K562 (cell line): ENCODE data around the gene ENO2. TPM values are rescaled to one million over a fixed set of nuclear protein-coding genes. Genes with fewer than 3 reads are reported as not detected.
A peak's percentile ranks its signal among the peaks of the same experiment; 100 is the strongest.

Source experiments
- HDAC3 ChIP-seq: fragments of 450-650 bp; IDR thresholded peaks from 2 replicates; pipeline ENCODE4 v1.6.1; 2018; ENCODE audit warnings: borderline replicate concordance, mild to moderate bottlenecking, moderate library complexity; ENCODE audit not compliant: partially characterized antibody
- HNRNPLL ChIP-seq: fragments of 200-400 bp; formaldehyde crosslinking; IDR thresholded peaks from 2 replicates; pipeline ENCODE4 v1.6.1; 2017; ENCODE audit warnings: low read length, low read depth, mild to moderate bottlenecking; ENCODE audit not compliant: poor library complexity, severe bottlenecking
- NONO ChIP-seq, 2 experiments: fragments of 200-400 bp in 1 of 2; fragments of 450-650 bp in 1 of 2; formaldehyde crosslinking in 1 of 2; IDR thresholded peaks; 2 replicates each; pipeline ENCODE4 v1.6.1; 2017; ENCODE audit warnings: low read depth in 2 of 2, mild to moderate bottlenecking in 2 of 2, moderate library complexity in 2 of 2, low read length in 1 of 2
- NR4A1 ChIP-seq, 2 experiments: fragments of 250-450 bp in 1 of 2; fragments of 450-650 bp in 1 of 2; sonication (Bioruptor Pico) in 1 of 2; IDR thresholded peaks; 2 replicates each; pipeline versions ENCODE4 v1.4.0 to v1.6.1; 2016 to 2020; ENCODE audit warnings: mild to moderate bottlenecking in 2 of 2, missing compliant biosample characterization in 1 of 2, missing genetic modification characterization in 1 of 2, moderate library complexity in 1 of 2
- RBM15 ChIP-seq: fragments of 200-400 bp; formaldehyde crosslinking; IDR thresholded peaks from 2 replicates; pipeline ENCODE4 v1.6.1; 2018; ENCODE audit warnings: mild to moderate bottlenecking, low read length, moderate library complexity; ENCODE audit not compliant: insufficient read depth
- SIX5 ChIP-seq, 2 experiments: IDR thresholded peaks; 2 replicates each; pipeline ENCODE4 v1.6.1; 2011; ENCODE audit warnings: low read length in 2 of 2, borderline replicate concordance in 1 of 2, low read depth in 1 of 2, mild to moderate bottlenecking in 1 of 2, moderate library complexity in 1 of 2; ENCODE audit not compliant: insufficient read depth in 1 of 2
- SP2 ChIP-seq: IDR thresholded peaks from 2 replicates; pipeline ENCODE4 v1.6.1; 2011; ENCODE audit warnings: mild to moderate bottlenecking, low read depth, low read length, moderate library complexity; ENCODE audit not compliant: poor library complexity, severe bottlenecking; ENCODE audit errors: extremely low read depth
- TSC22D4 ChIP-seq: fragments of 450-650 bp; IDR thresholded peaks from 2 replicates; pipeline ENCODE4 v1.6.1; 2016; ENCODE audit warnings: missing genetic modification characterization, missing biosample characterization, control low read depth
- ZBTB17 ChIP-seq: fragments of 450-650 bp; formaldehyde crosslinking; IDR thresholded peaks from 2 replicates; pipeline ENCODE4 v1.4.0; 2020; ENCODE audit warnings: mild to moderate bottlenecking
- ZBTB7A ChIP-seq: IDR thresholded peaks from 2 replicates; pipeline ENCODE4 v1.6.1; 2011; ENCODE audit warnings: low read depth, mild to moderate bottlenecking, low read length, moderate library complexity, borderline replicate concordance; ENCODE audit not compliant: control insufficient read depth
- ZC3H8 ChIP-seq: fragments of 450-650 bp; IDR thresholded peaks from 2 replicates; pipeline ENCODE4 v1.6.1; 2017
- ZNF184 ChIP-seq: sonication (generic); formaldehyde crosslinking; IDR thresholded peaks from 2 replicates; pipeline ENCODE4 v1.5.0; 2020; ENCODE audit warnings: missing genetic modification reagents
- ZSCAN29 ChIP-seq: fragments of 450-650 bp; IDR thresholded peaks from 2 replicates; pipeline ENCODE4 v1.6.1; 2017
- polyA plus RNA-seq, 8 experiments: library from polyadenylated mRNA; depleted of rRNA in 4 of 8; stranded (reverse) in 5 of 8; unstranded in 3 of 8; fragments of >200 nt; fragmentation: Nextera tagmentation in 2 of 8; fragmentation: Illumina TruSeq in 1 of 8; extraction: Ambion mirVana in 2 of 8; extraction: Trizol in 1 of 8; gene quantifications; 2 replicates each; pipeline versions ENCODE4 v1.2.1 to v1.2.3, GENCODE V29; 2011 to 2014; ENCODE audit warnings: inconsistent platforms in 1 of 8, missing spikeins in 1 of 8
- total RNA-seq, 7 experiments: library from RNA; depleted of rRNA in 6 of 7; stranded (reverse); fragments of >200 nt in 6 of 7; fragmentation: Illumina TruSeq in 2 of 7; extraction: Trizol in 2 of 7; gene quantifications; 2 replicates each; pipeline versions ENCODE4 v1.2.1 to v1.2.3, GENCODE V29; 2011 to 2021; ENCODE audit warnings: low replicate concordance in 1 of 7
- TF ChIP-seq, protein P1 (sequence below): sonication (generic); formaldehyde crosslinking; IDR thresholded peaks from 2 replicates; pipeline ENCODE4 v1.8.0; 2022; ENCODE audit warnings: mild to moderate bottlenecking, missing genetic modification reagents
- TF ChIP-seq, protein P2 (sequence below): fragments of 450-650 bp; IDR thresholded peaks from 2 replicates; pipeline ENCODE4 v1.6.1; 2016; ENCODE audit warnings: missing biosample characterization, missing genetic modification characterization
- TF ChIP-seq, protein P3 (sequence below): fragments of 250-450 bp; sonication (Bioruptor Pico); IDR thresholded peaks from 2 replicates; pipeline ENCODE4 v1.8.0; 2021; ENCODE audit warnings: moderate library complexity, mild to moderate bottlenecking, inconsistent platforms
- TF ChIP-seq, protein P4 (sequence below): sonication (generic); formaldehyde crosslinking; IDR thresholded peaks from 2 replicates; pipeline ENCODE4 v1.8.0; 2022; ENCODE audit warnings: mild to moderate bottlenecking, missing genetic modification reagents, borderline replicate concordance
- TF ChIP-seq, protein P5 (sequence below): fragments of 450-650 bp; IDR thresholded peaks from 2 replicates; pipeline ENCODE4 v1.6.1; 2016

ENO2 gene
- total and polyA plus RNA-seq, 9 of the 15 experiments (the other 6 are each of a cell fraction or from before 2014, with no cell fraction given): 10.9 to 43.3 (median 21.0) TPM

DNA sequence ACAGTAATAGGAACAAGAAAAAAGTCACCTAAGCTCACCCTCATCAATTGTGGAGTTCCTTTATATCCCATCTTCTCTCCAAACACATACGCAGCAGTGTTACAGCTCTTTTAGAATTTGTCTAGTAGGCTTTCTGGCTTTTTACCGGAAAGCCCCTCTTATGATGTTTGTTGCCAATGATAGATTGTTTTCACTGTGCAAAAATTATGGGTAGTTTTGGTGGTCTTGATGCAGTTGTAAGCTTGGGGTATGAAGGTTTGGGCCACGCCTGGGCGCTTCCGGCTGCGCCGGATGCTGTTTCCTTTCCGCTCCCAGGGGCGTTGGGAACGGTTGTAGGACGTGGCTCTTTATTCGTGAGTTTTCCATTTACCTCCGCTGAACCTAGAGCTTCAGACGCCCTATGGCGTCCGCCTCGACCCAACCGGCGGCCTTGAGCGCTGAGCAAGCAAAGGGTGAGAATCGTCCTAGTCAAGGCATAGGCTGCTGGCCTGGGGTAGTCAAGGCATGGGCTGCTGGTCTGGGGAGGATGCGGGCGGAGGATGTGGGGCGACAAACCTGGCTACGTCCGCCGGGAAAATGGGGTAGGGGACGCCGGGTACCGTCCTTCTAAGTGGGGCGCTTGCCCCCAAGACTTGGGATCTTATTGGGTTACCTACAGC lies 29.5 kb downstream of the ENO2 start, which contains the start of the genes C12orf57 and RNU7-1 (continued):
- TF ChIP-seq, protein P1, sequence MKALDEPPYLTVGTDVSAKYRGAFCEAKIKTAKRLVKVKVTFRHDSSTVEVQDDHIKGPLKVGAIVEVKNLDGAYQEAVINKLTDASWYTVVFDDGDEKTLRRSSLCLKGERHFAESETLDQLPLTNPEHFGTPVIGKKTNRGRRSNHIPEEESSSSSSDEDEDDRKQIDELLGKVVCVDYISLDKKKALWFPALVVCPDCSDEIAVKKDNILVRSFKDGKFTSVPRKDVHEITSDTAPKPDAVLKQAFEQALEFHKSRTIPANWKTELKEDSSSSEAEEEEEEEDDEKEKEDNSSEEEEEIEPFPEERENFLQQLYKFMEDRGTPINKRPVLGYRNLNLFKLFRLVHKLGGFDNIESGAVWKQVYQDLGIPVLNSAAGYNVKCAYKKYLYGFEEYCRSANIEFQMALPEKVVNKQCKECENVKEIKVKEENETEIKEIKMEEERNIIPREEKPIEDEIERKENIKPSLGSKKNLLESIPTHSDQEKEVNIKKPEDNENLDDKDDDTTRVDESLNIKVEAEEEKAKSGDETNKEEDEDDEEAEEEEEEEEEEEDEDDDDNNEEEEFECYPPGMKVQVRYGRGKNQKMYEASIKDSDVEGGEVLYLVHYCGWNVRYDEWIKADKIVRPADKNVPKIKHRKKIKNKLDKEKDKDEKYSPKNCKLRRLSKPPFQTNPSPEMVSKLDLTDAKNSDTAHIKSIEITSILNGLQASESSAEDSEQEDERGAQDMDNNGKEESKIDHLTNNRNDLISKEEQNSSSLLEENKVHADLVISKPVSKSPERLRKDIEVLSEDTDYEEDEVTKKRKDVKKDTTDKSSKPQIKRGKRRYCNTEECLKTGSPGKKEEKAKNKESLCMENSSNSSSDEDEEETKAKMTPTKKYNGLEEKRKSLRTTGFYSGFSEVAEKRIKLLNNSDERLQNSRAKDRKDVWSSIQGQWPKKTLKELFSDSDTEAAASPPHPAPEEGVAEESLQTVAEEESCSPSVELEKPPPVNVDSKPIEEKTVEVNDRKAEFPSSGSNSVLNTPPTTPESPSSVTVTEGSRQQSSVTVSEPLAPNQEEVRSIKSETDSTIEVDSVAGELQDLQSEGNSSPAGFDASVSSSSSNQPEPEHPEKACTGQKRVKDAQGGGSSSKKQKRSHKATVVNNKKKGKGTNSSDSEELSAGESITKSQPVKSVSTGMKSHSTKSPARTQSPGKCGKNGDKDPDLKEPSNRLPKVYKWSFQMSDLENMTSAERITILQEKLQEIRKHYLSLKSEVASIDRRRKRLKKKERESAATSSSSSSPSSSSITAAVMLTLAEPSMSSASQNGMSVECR: no peak; the same call in none of the 2 replicates
- TF ChIP-seq, protein P2, sequence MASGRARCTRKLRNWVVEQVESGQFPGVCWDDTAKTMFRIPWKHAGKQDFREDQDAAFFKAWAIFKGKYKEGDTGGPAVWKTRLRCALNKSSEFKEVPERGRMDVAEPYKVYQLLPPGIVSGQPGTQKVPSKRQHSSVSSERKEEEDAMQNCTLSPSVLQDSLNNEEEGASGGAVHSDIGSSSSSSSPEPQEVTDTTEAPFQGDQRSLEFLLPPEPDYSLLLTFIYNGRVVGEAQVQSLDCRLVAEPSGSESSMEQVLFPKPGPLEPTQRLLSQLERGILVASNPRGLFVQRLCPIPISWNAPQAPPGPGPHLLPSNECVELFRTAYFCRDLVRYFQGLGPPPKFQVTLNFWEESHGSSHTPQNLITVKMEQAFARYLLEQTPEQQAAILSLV (tag): no peak
- TF ChIP-seq ZC3H8 (peak; percentile 98), HDAC3 (peak; percentile 72), TSC22D4 (no peak), NONO (IDR thresholded peaks at IDR 0.05; ENCODE audit: low read depth in 2 of 2, low read length in 1 of 2) (peak in 1 of 2 experiments; percentile 60; a peak in 2 of 4 replicates), RBM15 (0 out of 2 replicates have a peak, but pooled peaks have one; percentile 7), ZSCAN29 (no peak), SP2 (no peak), SIX5 (IDR thresholded peaks at IDR 0.05; ENCODE audit: borderline replicate concordance in 1 of 2, insufficient read depth in 1 of 2, low read depth in 1 of 2, low read length in 2 of 2) (peak in 1 of 2 experiments; percentile 17; a peak in 1 of 4 replicates), ZBTB7A (peak; percentile 77), HNRNPLL (peak; percentile 72), ZNF184 (CRISPR knock-in tag) (no peak), ZBTB17 (CRISPR knock-in tag) (peak; percentile 96), NR4A1 (CRISPR knock-in tag; IDR thresholded peaks at IDR 0.05) (no peak), NR4A1 (tag; IDR thresholded peaks at IDR 0.05) (no peak)
- TF ChIP-seq, protein P3, sequence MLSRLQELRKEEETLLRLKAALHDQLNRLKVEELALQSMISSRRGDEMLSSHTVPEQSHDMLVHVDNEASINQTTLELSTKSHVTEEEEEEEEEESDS (CRISPR knock-in tag): peak; percentile 94
- TF ChIP-seq, protein P4, sequence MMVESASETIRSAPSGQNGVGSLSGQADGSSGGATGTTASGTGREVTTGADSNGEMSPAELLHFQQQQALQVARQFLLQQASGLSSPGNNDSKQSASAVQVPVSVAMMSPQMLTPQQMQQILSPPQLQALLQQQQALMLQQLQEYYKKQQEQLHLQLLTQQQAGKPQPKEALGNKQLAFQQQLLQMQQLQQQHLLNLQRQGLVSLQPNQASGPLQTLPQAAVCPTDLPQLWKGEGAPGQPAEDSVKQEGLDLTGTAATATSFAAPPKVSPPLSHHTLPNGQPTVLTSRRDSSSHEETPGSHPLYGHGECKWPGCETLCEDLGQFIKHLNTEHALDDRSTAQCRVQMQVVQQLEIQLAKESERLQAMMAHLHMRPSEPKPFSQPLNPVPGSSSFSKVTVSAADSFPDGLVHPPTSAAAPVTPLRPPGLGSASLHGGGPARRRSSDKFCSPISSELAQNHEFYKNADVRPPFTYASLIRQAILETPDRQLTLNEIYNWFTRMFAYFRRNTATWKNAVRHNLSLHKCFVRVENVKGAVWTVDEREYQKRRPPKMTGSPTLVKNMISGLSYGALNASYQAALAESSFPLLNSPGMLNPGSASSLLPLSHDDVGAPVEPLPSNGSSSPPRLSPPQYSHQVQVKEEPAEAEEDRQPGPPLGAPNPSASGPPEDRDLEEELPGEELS (CRISPR knock-in tag): no peak
- TF ChIP-seq, protein P5, sequence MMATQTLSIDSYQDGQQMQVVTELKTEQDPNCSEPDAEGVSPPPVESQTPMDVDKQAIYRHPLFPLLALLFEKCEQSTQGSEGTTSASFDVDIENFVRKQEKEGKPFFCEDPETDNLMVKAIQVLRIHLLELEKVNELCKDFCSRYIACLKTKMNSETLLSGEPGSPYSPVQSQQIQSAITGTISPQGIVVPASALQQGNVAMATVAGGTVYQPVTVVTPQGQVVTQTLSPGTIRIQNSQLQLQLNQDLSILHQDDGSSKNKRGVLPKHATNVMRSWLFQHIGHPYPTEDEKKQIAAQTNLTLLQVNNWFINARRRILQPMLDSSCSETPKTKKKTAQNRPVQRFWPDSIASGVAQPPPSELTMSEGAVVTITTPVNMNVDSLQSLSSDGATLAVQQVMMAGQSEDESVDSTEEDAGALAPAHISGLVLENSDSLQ: no peak
